Measurements from ENCODE around the gene MOBP.

The MOBP gene

DNA sequence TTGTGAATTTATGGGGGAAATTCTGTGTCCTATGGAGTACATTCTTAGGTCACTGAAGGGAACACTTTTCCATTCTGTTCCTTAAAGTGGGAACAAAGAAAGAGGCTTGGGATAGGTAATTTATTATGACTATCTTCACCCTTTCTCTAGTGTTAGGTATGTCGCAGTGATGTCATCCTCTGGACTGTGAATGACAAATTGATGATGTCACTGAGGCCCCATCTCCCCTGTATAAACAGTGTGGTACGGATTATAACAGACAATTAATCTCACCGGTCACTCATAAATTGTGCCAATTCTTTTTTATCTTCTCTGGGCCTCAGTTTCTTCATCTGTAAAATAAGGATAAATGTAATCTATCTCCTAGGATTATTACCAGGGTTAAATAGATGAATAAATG lies 23.5 kb downstream of the MOBP start:
- Histone ChIP-seq H3K4me3 (no peak overlapping the region), H3K27ac (no peak overlapping the region)

DNA sequence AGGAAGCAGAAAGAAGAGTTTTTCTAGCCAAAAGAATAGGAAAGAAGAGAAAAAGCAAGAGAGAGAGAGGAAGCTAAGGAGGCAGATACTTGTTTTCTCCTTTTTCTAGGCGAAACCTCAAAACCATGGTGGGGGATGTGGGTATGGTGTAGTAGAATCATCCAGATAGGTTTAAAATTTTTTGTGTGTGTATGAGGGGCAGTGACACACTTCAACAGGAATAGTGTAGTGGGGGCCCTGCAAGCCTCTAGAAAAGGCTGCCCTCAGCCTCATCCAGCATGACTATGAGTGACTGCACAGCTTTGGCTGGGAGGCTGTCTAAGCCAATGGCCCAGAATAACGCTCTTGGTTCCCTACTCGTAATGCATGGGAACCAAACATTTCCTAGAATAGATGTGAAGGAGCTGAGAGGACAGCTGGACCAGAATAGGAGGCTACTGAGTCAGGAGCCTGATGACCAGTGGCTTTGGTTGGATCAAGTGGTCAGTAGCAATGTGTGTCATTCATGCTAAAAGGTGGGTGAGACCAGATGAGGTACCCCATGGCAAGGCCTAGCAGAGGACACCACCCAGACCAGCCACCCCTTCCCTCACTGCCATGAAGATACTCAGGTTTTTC lies 24.4 kb downstream of the MOBP start:
- Histone ChIP-seq H3K27ac (no peak overlapping the region), H3K4me3 (no peak overlapping the region)

DNA sequence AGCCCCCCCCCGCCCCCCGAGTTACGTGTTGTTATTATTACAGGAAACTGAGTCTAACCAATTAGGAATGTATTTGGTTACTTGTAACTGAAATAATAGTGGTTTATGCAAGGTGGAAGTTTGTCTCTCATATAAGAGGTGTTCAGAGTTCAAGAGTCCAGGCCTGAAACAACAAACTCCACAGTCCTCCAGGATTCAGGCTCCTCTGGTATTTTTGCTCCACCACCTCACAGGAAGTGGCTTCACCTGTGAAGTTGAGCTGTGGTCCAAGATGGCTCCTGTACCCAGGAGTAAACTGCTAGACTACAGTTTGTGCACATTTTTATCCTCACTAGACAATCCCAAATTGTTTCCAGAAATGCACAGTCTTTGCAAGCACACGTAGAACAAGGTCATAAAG lies 27.3 kb downstream of the MOBP start:
- no peak overlapping the region for H3K4me3 ChIP-seq
- no peak overlapping the region for H3K27ac ChIP-seq

GRCh38 chr3:39497753-39498152 lies 30.3 kb downstream of the MOBP start:
- Histone ChIP-seq H3K27ac (no peak overlapping the region), H3K4me3 (no peak overlapping the region)

GRCh38 chr3:39499651-39500273 lies 32.3 kb downstream of the MOBP start:
- H3K27ac ChIP-seq: no peak overlapping the region
- no peak overlapping the region for H3K4me3 ChIP-seq

DNA sequence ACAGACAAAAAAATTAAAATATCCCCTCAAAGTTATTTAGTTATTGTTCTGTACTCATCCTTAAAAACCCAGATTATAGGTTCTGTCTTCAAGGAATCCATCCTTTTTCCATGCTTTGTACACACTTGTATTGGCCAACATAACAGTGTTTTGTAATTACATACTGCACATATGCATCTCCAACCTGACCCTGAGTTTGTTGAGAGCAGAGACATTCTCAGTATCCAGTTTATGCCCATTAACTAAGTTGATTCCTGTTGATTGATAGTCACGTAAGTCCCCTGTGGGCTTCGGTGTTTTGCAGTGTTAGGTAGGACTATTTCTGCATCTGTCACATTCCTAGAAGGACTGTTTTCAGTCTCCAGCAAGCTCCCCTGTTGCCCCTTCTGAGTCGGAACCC lies 33.6 kb downstream of the MOBP start:
- no peak overlapping the region for H3K27ac ChIP-seq
- no peak overlapping the region for H3K4me3 ChIP-seq

GRCh38 chr3:39501968-39502837 lies 34.7 kb downstream of the MOBP start:
- Histone ChIP-seq H3K4me3 (no peak overlapping the region), H3K27ac (no peak overlapping the region)

GRCh38 chr3:39502838-39503145 lies 35.3 kb downstream of the MOBP start:
- Histone ChIP-seq H3K27ac (no peak overlapping the region), H3K4me3 (no peak overlapping the region)

DNA sequence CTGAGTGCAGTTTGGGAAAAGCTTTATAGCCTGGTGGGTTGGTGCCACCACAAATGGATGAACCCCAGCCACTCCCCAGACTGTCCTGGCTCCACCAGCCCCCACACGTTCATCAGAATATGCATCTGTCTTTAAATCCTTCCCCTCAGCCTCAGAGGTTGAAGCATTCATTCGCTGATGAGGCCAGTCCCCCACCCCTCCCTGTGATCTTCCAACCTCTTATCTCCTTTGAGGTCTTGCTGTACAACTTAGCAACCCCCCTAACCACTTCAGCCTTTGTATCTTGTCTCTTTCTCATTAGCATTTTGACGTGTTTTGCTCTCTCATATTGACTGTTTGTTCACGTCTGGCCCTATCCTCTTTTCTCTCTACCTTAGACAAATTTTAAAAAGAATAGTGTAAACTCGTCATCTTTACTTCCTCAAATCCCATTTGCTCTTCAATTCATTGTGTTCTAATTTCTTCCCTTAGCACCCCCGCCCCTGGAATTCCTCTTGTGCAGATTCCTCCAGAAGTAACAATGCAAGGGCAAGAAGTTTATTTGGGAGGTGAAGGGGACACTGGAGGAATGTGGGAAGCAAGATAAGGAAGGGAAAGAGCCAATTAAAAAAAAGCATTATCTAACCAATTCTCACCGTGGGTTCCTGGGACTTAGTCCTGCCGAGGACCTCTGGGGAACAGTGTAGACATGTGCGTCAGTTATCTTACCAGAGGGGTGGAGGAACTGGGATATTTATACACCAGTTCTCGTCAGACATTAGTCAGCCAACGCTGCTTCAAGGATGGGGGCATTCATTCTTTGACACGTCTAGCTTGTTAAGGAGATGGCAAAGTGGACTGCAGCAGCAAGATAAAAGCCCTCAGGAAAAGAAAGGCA lies 38.6 kb downstream of the MOBP start:
- no peak overlapping the region for H3K27ac ChIP-seq
- no peak overlapping the region for H3K4me3 ChIP-seq

GRCh38 chr3:39506863-39507262 lies 39.4 kb downstream of the MOBP start:
- H3K27ac ChIP-seq: no peak overlapping the region
- H3K4me3 ChIP-seq: no peak overlapping the region

DNA sequence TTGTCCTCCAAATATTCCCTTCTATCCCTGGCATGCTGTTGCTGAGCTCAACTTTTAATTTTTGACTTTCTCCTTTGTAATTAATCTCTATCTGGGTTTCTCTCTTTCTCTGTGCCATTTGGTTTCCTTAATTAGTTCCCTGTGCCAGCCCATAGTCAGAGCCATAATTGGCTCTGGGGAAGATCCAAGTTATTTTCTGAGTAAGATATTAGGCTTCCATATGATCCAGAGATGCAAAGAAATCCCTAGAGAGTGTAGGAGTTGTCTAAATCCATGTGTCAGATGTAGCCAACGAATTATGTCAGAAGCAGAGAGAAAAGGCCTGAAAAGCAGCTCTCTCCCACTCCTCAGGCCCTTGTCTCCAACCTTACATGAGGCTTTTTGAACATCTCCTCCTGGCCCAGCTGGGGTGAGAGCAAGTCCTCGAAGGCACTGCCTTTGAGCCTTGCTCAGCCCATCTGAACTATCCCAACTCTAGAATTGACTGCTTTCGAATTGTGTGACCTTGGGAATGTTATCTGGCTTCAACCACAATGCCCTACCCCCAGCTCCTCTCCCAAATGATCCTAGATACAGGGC lies 46.4 kb downstream of the MOBP start:
- Histone ChIP-seq H3K27ac (no peak overlapping the region), H3K4me3 (no peak overlapping the region)

DNA sequence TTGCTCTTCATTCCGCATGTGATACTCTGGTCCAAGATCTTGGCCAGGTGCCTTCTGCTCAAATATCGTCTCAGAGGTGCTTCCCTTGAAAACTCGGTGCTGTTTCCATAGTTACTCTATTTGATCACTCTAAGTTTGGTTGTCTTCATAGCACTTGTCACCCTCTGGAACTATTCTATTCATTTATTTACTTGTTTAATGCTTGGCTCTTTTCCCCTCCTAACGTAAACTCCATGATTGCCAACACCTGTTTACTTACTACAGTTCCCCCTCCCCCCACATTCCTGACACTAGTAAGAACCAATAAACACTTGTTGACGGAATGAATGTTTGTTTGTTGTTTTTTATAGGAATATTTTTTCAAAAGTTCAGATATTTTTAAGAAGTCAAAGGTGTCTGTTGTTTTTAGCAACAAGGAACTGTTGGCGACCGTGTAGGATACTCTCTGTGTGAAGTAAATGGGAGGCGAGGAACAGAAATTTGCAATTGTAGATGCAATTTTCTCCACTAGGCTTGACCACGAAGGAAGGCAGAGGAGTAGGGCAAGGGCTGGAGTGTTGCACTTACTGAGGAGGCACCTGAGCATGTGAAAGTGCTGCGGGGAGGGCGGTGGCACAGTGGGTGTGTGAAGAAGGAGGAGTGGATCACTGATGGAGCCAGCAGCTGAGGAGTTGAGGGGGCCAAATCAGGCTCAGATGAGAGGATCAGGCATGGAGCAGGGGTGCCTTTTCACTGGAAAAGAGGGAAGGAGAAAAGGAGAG lies 48.4 kb downstream of the MOBP start:
- Histone ChIP-seq H3K27ac (no peak overlapping the region), H3K4me3 (no peak overlapping the region)

DNA sequence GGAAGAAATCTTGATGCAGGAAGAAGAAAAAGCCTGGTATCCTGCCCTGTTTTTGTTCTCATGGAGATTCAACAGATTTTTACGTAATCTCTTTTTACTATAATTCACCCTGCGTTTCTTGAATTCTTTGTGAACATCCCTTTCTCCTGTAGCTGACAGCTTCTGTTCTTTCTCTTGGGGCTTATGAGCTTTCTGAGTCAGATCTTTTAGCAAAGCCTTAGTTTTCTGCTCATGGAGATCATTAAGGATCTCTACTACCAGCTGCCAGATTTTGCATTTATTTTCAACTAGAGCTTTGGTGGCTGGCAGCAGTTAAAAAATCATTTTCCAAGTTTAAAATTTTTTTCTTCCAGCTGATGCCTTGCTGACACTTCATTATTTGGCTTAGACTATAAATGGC lies 51.6 kb downstream of the MOBP start:
- H3K4me3 ChIP-seq: no peak overlapping the region
- no peak overlapping the region for H3K27ac ChIP-seq

DNA sequence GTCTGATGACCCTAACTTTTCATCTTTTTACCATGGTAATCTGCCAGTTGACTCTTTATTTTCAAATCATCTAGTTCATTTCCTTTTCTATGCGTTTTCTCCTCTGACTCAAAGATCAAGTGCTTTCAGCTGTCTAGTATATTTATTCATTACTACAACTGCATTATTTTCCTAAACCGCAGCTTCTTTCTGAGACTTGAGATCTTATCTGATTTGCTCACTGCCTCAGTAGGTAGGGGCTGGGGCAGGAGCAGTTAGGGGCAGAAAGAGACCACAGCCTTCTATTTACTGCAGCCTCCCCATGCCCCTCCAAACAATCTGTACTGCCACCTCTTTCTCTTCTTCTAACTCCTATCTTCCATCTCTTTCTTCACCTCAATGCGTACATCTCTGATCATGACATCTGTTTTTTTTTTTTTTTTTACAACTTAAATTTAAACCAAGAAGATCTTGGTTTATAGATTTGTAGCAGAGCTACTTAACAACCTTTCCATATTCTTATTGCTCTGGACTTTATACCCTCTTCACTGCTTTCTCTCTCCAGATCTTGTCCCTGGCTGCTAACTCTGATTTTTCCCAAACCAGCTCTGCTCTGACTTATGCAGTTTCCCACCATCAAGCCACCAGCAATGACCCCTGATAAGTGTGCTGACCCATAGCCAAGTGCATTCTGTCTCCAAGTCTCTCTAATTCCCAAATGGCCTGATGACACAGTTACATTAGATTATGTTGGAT lies 52.2 kb downstream of the MOBP start:
- Histone ChIP-seq H3K4me3 (no peak overlapping the region), H3K27ac (no peak overlapping the region)

DNA sequence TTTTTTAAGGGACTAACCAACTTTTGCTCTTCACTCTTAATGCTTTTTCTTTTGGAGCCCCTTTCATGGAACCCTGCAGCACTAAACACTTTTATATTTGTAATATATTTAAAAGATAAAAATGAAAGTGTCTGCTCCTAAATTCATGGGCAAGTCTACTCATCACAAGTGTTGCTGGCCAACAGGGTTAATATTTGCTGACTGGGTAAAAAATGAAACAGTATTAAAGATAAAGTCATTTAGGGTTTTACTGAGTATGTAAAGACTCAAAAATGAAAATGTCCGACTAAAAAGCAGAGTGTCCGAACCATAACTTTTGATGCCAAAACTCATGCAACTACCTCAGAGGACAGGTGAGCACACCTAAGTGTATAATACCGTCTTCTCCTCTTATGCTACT lies 54.0 kb downstream of the MOBP start:
- Histone ChIP-seq H3K27ac (no peak overlapping the region), H3K4me3 (no peak overlapping the region)

GRCh38 chr3:39524107-39524506 lies 56.6 kb downstream of the MOBP start:
- no peak overlapping the region for H3K4me3 ChIP-seq
- no peak overlapping the region for H3K27ac ChIP-seq

DNA sequence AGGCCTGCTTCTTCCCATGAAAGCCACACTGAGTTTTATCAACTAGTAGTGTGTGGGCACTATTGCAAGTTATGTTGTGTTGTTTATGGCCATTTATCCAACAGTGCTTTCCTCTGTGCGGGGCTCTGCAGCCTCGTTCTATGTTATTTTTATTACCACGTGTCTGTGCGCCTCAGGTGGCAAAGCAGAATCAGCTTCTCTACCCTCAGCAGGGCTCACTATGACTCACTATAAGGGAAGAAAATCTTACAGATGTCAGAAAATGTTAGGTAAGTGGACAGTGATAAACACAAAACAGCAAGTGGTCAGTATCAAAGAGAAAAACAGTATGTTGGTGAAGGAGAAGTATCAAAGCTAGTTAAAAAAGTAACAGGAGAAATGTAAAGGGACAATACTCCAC lies 61.4 kb downstream of the MOBP start:
- H3K4me3 ChIP-seq: no peak overlapping the region
- no peak overlapping the region for H3K27ac ChIP-seq

GRCh38 chr3:39529577-39529976 lies 62.1 kb downstream of the MOBP start:
- Histone ChIP-seq H3K27ac (no peak overlapping the region), H3K4me3 (no peak overlapping the region)

- no peak overlapping the region for H3K4me3 ChIP-seq
- no peak overlapping the region for H3K27ac ChIP-seq
Measured at GRCh38 chr3:39531066-39531465, 63.6 kb downstream of the MOBP start.

Measured in skin epidermis (tissue), 12 donors.